GM11168 (cell line): ENCODE results near the gene MAP3K4.

Experiments used
- in situ Hi-C: fragments of 300-500 bp; cut with MboI; formaldehyde crosslinking; loops from one replicate; pipeline ENCODE4 v1.12.0; 2022; ENCODE audit warnings: low sequenced_read_pairs; ENCODE audit not compliant: unreplicated experiment

The MAP3K4 gene

GRCh38 chr6:161154796-161155335 is 163.3 kb downstream of the MAP3K4 start:
- in situ Hi-C loops: no loop called here

- in situ Hi-C loops: no loop called here
Observed at GRCh38 chr6:161161121-161161520, 169.6 kb downstream of the MAP3K4 start.

- in situ Hi-C loops: no loop called here
Observed at GRCh38 chr6:161161889-161162624, 170.5 kb downstream of the MAP3K4 start.

GRCh38 chr6:161162722-161163121 is 171.2 kb downstream of the MAP3K4 start:
- in situ Hi-C loops: no loop called here

GRCh38 chr6:161163466-161164181 is 172.1 kb downstream of the MAP3K4 start:
- in situ Hi-C loops: no loop called here

- in situ Hi-C loops: no loop called here
Observed at GRCh38 chr6:161164182-161164625, 172.6 kb downstream of the MAP3K4 start.

GRCh38 chr6:161166176-161166575 is 174.6 kb downstream of the MAP3K4 start:
- in situ Hi-C loops: no loop called here

GRCh38 chr6:161166677-161167076 is 175.1 kb downstream of the MAP3K4 start:
- in situ Hi-C loops: no loop called here
